T-cell (primary cell): ENCODE results near the gene HINFP. TPM values are rescaled to one million over a fixed set of nuclear protein-coding genes. Genes with fewer than 3 reads are reported as not detected.

Experiments
- ATAC-seq, 4 experiments: fragments of 200-7000 bp in 3 of 4; fragments of 150-1000 bp in 1 of 4; cut with Tn5 transposase; replicated peaks in 1 of 4; 1 replicate in 3 of 4; 2 replicates in 1 of 4; pipeline ENCODE4 v1.10.0; 2021; ENCODE audit warnings: moderate library complexity in 3 of 4, mild to moderate bottlenecking in 2 of 4, moderate number of reproducible peaks in 1 of 4
- CTCF ChIA-PET, 2 donors: fragments of 300-600 bp; sonication (Branson Sonifier 250); formaldehyde crosslinking; loops; one replicate each; lab custom pipeline; 2022; ENCODE audit warnings: antibody characterized with exemption in 2 of 2; lab: Charles Lee
- POLR2A ChIA-PET, 2 donors: fragments of 300-600 bp; sonication (Branson Sonifier 250); formaldehyde crosslinking; loops; one replicate each; lab custom pipeline; 2022; ENCODE audit warnings: antibody characterized with exemption in 2 of 2; lab: Charles Lee
- DNase-seq, 35 experiments: peaks; one replicate each; pipeline versions ENCODE4 v3.0.0 to v3.0.0-alpha.2; 2013 to 2023
- H3K27ac ChIP-seq: one replicate; pipeline ENCODE4 v1.5.1; 2013; ENCODE audit warnings: low read length
- H3K27me3 ChIP-seq, 2 experiments: replicated peaks in 1 of 2; 1 replicate in 1 of 2; 2 replicates in 1 of 2; pipeline versions ENCODE4 v1.6.1 to v1.7.0; 2013; ENCODE audit warnings: low read length in 1 of 2, mixed read lengths in 1 of 2; ENCODE audit not compliant: control insufficient read depth in 2 of 2, insufficient read depth in 2 of 2; ENCODE audit errors: extremely low read depth in 1 of 2
- H3K36me3 ChIP-seq, 2 donors: 1 replicate in 1 of 2; 2 replicates in 1 of 2; pipeline versions ENCODE4 v1.6.1 to v1.7.0; 2013; ENCODE audit warnings: low read length in 1 of 2; ENCODE audit not compliant: control insufficient read depth in 2 of 2, insufficient read depth in 1 of 2; ENCODE audit errors: extremely low read depth in 1 of 2
- H3K4me1 ChIP-seq, 2 experiments: 1 replicate in 1 of 2; 2 replicates in 1 of 2; pipeline versions ENCODE4 v1.6.1 to v1.7.0; 2013; ENCODE audit warnings: low read length in 2 of 2, mixed read lengths in 1 of 2; ENCODE audit not compliant: insufficient read depth in 2 of 2, control insufficient read depth in 1 of 2; ENCODE audit errors: extremely low read depth in 1 of 2
- H3K4me3 ChIP-seq, 2 donors: 1 replicate in 1 of 2; 2 replicates in 1 of 2; pipeline versions ENCODE4 v1.5.1 to v1.7.0; 2013; ENCODE audit warnings: mild to moderate bottlenecking in 2 of 2, low read length in 1 of 2, moderate library complexity in 1 of 2; ENCODE audit not compliant: control insufficient read depth in 1 of 2; ENCODE audit errors: extremely low read depth in 1 of 2
- H3K9me3 ChIP-seq: 2 replicates; pipeline ENCODE4 v1.7.0; 2013
- H3K27ac Mint-ChIP-seq, 2 donors: one replicate each; pipeline ENCODE4 v1.8.0; 2020 to 2021; ENCODE audit warnings: mild to moderate bottlenecking in 2 of 2, mixed read lengths in 2 of 2
- H3K27me3 Mint-ChIP-seq, 2 donors: one replicate each; pipeline ENCODE4 v1.8.0; 2021 to 2022; ENCODE audit warnings: mixed read lengths in 2 of 2
- H3K36me3 Mint-ChIP-seq: one replicate; pipeline ENCODE4 v1.8.0; 2021; ENCODE audit warnings: mixed read lengths
- H3K4me1 Mint-ChIP-seq, 3 donors: one replicate each; pipeline ENCODE4 v1.8.0; 2020 to 2022; ENCODE audit warnings: mixed read lengths in 3 of 3, mild to moderate bottlenecking in 1 of 3
- H3K4me3 Mint-ChIP-seq, 3 donors: one replicate each; pipeline ENCODE4 v1.8.0; 2020 to 2022; ENCODE audit warnings: mild to moderate bottlenecking in 3 of 3, mixed read lengths in 3 of 3, moderate library complexity in 3 of 3
- H3K9me3 Mint-ChIP-seq, 3 donors: one replicate each; pipeline ENCODE4 v1.8.0; 2020 to 2022; ENCODE audit warnings: mixed read lengths in 3 of 3
- WGBS: methylation state at CpG from one replicate; pipeline ENCODE4 v1.1.5; 2013; ENCODE audit warnings: missing lambda C conversion rate; ENCODE audit not compliant: insufficient coverage; 5-methylcytosine and 5-hydroxymethylcytosine counted together
- total RNA-seq, 35 experiments: library from RNA in 6 of 35; stranded (reverse) in 6 of 35; fragments of 120-200 nt in 1 of 35; gene quantifications; one replicate each; pipeline versions ENCODE4 v1.2.1 to v1.2.4 and lab custom pipeline; 2013 to 2026

The HINFP gene
- total RNA-seq, 5 donors from 2014 or later (not counting 1 experiment from before 2014, with no cell fraction given) = 30.0 to 68.5 (median 56.7) TPM

- Histone ChIP-seq H3K27me3 (peaks cover 0 to 66% of the 10 kb centered on the region in 2 experiments), H3K4me1 (peaks cover 0 to 21% of the 10 kb centered on the region in 2 experiments), H3K27ac (no peak overlapping the region), H3K4me3 (no peak overlapping the region), H3K36me3 (no peaks in the 10 kb centered on the region), H3K9me3 (no peaks in the 10 kb centered on the region)
- ChIA-PET CTCF (interaction anchor here in 1 of 2 donors (1.1 to 1.3 kb wide), 2 partner anchors 9 to 47 kb away, joined by 3 to 4 read pairs; no protein-coding TSS in a partner anchor), POLR2A (interaction anchor here in 1 of 2 donors (0.7 kb wide), 1 partner anchor 53 kb away, joined by 3 read pairs; no protein-coding TSS in a partner anchor)
- WGBS = 73% methylated on average over 2 of the region's 6 CpGs
- ATAC-seq (peak in 2 of 4 experiments; percentile 29 to 60), DNase-seq (peak in 2 of 35 experiments; percentile 7 to 40)
- Mint-ChIP-seq H3K4me3 (peak overlapping the region; percentile 68 to 75 (median 70)), H3K36me3 (no peaks in the 10 kb centered on the region), H3K27me3 (peaks cover 28 to 44% of the 10 kb centered on the region in 2 donors), H3K4me1 (peaks cover 10 to 15% (median 13%) of the 10 kb centered on the region in 3 donors), H3K27ac (peak overlapping the region in 1 of 2 donors; percentile 39), H3K9me3 (no peaks in the 10 kb centered on the region)
These were observed 26.4 kb downstream of the HINFP start for GRCh38 chr11:119147604-119148333.

GRCh38 chr11:119148720-119149017 lies 27.3 kb downstream of the HINFP start:
- ChIA-PET CTCF (no interaction called here), POLR2A (no interaction called here)
- H3K4me1 Mint-ChIP-seq = peaks cover 10 to 15% (median 13%) of the 10 kb centered on the region in 3 donors
- H3K36me3 ChIP-seq = no peaks in the 10 kb centered on the region
- no peak overlapping the region for H3K27ac ChIP-seq
- H3K4me3 Mint-ChIP-seq = peak overlapping the region; percentile 68 to 75 (median 70)
- H3K27me3 Mint-ChIP-seq = peaks cover 24 to 45% of the 10 kb centered on the region in 2 donors
- DNase-seq (no peak), ATAC-seq (no peak)
- H3K4me3 ChIP-seq = peak overlapping the region; percentile 44 to 67
- no peaks in the 10 kb centered on the region for H3K9me3 ChIP-seq
- 1% methylated on average over 15 of the region's 16 CpGs for WGBS
- peaks cover 0 to 62% of the 10 kb centered on the region in 2 experiments for H3K27me3 ChIP-seq
- H3K9me3 Mint-ChIP-seq = no peaks in the 10 kb centered on the region
- peaks cover 0 to 21% of the 10 kb centered on the region in 2 experiments for H3K4me1 ChIP-seq
- H3K36me3 Mint-ChIP-seq = no peaks in the 10 kb centered on the region
- no peak overlapping the region for H3K27ac Mint-ChIP-seq

GRCh38 chr11:119149018-119149785 lies 27.8 kb downstream of the HINFP start, which contains the start of gene ABCG4:
ABCG4 (plus strand) TSS chr11:119149052; CDS start chr11:119149966, 914 bp downstream.
- Histone ChIP-seq H3K36me3 (no peaks in the 10 kb centered on the region), H3K27me3 (peaks cover 0 to 61% of the 10 kb centered on the region in 2 experiments), H3K4me1 (peaks cover 0 to 21% of the 10 kb centered on the region in 2 experiments), H3K4me3 (peak within 1 kb of the TSS; percentile 44 to 67), H3K9me3 (no peaks in the 10 kb centered on the region), H3K27ac (no peak within 1 kb of the TSS)
- Mint-ChIP-seq H3K36me3 (no peaks in the 10 kb centered on the region), H3K4me3 (peak within 1 kb of the TSS; percentile 68 to 75 (median 70)), H3K4me1 (peaks cover 10 to 15% (median 13%) of the 10 kb centered on the region in 3 donors), H3K9me3 (no peaks in the 10 kb centered on the region), H3K27ac (peak within 1 kb of the TSS in 1 of 2 donors; percentile 39), H3K27me3 (peaks cover 22 to 45% of the 10 kb centered on the region in 2 donors)
- 2% methylated on average over 66 of the region's 73 CpGs for WGBS
- CTCF ChIA-PET = interaction anchor here in 1 of 2 donors (0.7 kb wide), 1 partner anchor 124 kb away, joined by 3 read pairs; no protein-coding TSS in a partner anchor
- POLR2A ChIA-PET = no interaction called here
- ATAC-seq (peak; percentile 60 to 67 (median 64)), DNase-seq (peak in 13 of 35 experiments; percentile 7 to 40 (median 16))

GRCh38 chr11:119149786-119150275 lies 28.5 kb downstream of the HINFP start:
- 47% methylated on average over 32 of the region's 33 CpGs for WGBS
- Mint-ChIP-seq H3K27me3 (peaks cover 22 to 40% of the 10 kb centered on the region in 2 donors), H3K27ac (no peak overlapping the region), H3K4me3 (peak overlapping the region; percentile 34 to 70 (median 55)), H3K4me1 (peaks cover 10 to 15% (median 13%) of the 10 kb centered on the region in 3 donors), H3K9me3 (no peaks in the 10 kb centered on the region), H3K36me3 (no peaks in the 10 kb centered on the region)
- peaks cover 0 to 21% of the 10 kb centered on the region in 2 experiments for H3K4me1 ChIP-seq
- H3K27me3 ChIP-seq = peaks cover 0 to 59% of the 10 kb centered on the region in 2 experiments
- ChIA-PET CTCF (interaction anchor here in 1 of 2 donors (0.7 kb wide), 1 partner anchor 124 kb away, joined by 3 read pairs; no protein-coding TSS in a partner anchor), POLR2A (interaction anchor here in 1 of 2 donors (0.6 kb wide), 1 partner anchor 15 kb away, joined by 4 read pairs; no protein-coding TSS in a partner anchor)
- no peak overlapping the region for H3K27ac ChIP-seq
- H3K36me3 ChIP-seq = no peaks in the 10 kb centered on the region
- H3K4me3 ChIP-seq = peak overlapping the region in 1 of 2 donors; percentile 44
- ATAC-seq (no peak), DNase-seq (no peak)
- H3K9me3 ChIP-seq = no peaks in the 10 kb centered on the region

GRCh38 chr11:119152043-119152442 lies 30.7 kb downstream of the HINFP start:
- ChIA-PET CTCF (no interaction called here), POLR2A (interaction anchor here (0.5 to 0.6 kb wide), 3 partner anchors 15 to 209 kb away, joined by 3 to 8 read pairs (median 3); partner anchors contain the start of gene HINFP (in 1 of the 2))
- peaks cover 10 to 15% (median 13%) of the 10 kb centered on the region in 3 donors for H3K4me1 Mint-ChIP-seq
- H3K27ac ChIP-seq = no peak overlapping the region
- peaks cover 11 to 36% of the 10 kb centered on the region in 2 donors for H3K27me3 Mint-ChIP-seq
- no peaks in the 10 kb centered on the region for H3K36me3 ChIP-seq
- WGBS = 37% methylated on average over 5 of the region's 9 CpGs
- no peaks in the 10 kb centered on the region for H3K36me3 Mint-ChIP-seq
- H3K27ac Mint-ChIP-seq = peak overlapping the region in 1 of 2 donors; percentile 20
- no peak for DNase-seq
- peaks cover 0 to 61% of the 10 kb centered on the region in 2 experiments for H3K27me3 ChIP-seq
- H3K4me3 Mint-ChIP-seq = no peak overlapping the region
- peaks cover 0 to 21% of the 10 kb centered on the region in 2 experiments for H3K4me1 ChIP-seq
- no peak overlapping the region for H3K4me3 ChIP-seq
- ATAC-seq = no peak
- H3K9me3 ChIP-seq = no peaks in the 10 kb centered on the region
- H3K9me3 Mint-ChIP-seq = no peaks in the 10 kb centered on the region
